Hepatocyte (in vitro differentiated cells): ENCODE data around the gene MUC5AC. TPM values are rescaled to one million over a fixed set of nuclear protein-coding genes. Genes with fewer than 3 reads are reported as not detected.
"Not testable (repeated sequence)": the region's sequence is repeated elsewhere in the genome, so short reads cannot be mapped to it uniquely, and the experiment has no call there.

Experiments used
- DNase-seq: peaks from one replicate; pipeline ENCODE4 v3.0.0-alpha.2; 2016; ENCODE audit warnings: low spot score
- H2AFZ ChIP-seq: fragments of 200-600 bp; sonication (generic); 2 replicates; pipeline ENCODE4 v1.6.0; 2016; ENCODE audit warnings: antibody characterized with exemption, mild to moderate bottlenecking
- H3K27ac ChIP-seq: fragments of 200-600 bp; sonication (generic); 2 replicates; pipeline ENCODE4 v1.5.1; 2016; ENCODE audit warnings: mild to moderate bottlenecking
- H3K27me3 ChIP-seq: fragments of 200-600 bp; sonication (generic); 2 replicates; pipeline ENCODE4 v1.6.1; 2016
- H3K36me3 ChIP-seq: fragments of 200-600 bp; sonication (generic); replicated peaks from 2 replicates; pipeline ENCODE4 v1.5.1; 2016; ENCODE audit warnings: low read depth; ENCODE audit not compliant: insufficient read depth
- H3K4me1 ChIP-seq: fragments of 200-600 bp; sonication (generic); 2 replicates; pipeline ENCODE4 v1.5.1; 2016; ENCODE audit warnings: mild to moderate bottlenecking, moderate library complexity; ENCODE audit not compliant: insufficient read depth
- H3K4me2 ChIP-seq: fragments of 200-600 bp; sonication (generic); 2 replicates; pipeline ENCODE4 v1.6.0; 2016
- H3K4me3 ChIP-seq: fragments of 200-600 bp; sonication (generic); 2 replicates; pipeline ENCODE4 v1.5.1; 2016; ENCODE audit warnings: mild to moderate bottlenecking
- H3K79me2 ChIP-seq: fragments of 200-600 bp; sonication (generic); 2 replicates; pipeline ENCODE4 v1.6.0; 2017; ENCODE audit warnings: mild to moderate bottlenecking
- H3K9me2 ChIP-seq: fragments of 200-600 bp; sonication (generic); replicated peaks from 2 replicates; pipeline ENCODE4 v1.6.0; 2017; ENCODE audit warnings: mild to moderate bottlenecking; ENCODE audit not compliant: insufficient read depth
- H3K9me3 ChIP-seq: fragments of 200-600 bp; sonication (generic); 2 replicates; pipeline ENCODE4 v1.5.1; 2016; ENCODE audit warnings: low read depth, mild to moderate bottlenecking
- H4K20me1 ChIP-seq: fragments of 200-600 bp; sonication (generic); 2 replicates; pipeline ENCODE4 v1.6.0; 2016; ENCODE audit warnings: mild to moderate bottlenecking; ENCODE audit not compliant: insufficient read depth, poor library complexity, severe bottlenecking
- CTCF ChIP-seq: fragments of 200-600 bp; sonication (generic); IDR thresholded peaks from 2 replicates; pipeline ENCODE4 v1.5.1; 2016; ENCODE audit warnings: antibody characterized with exemption, mild to moderate bottlenecking; ENCODE audit not compliant: poor library complexity
- EZH2 ChIP-seq: fragments of 200-600 bp; sonication (generic); IDR thresholded peaks from 2 replicates; pipeline ENCODE4 v1.6.1; 2016; ENCODE audit warnings: antibody characterized with exemption, mild to moderate bottlenecking, borderline replicate concordance
- EZH2phosphoT487 ChIP-seq: fragments of 200-600 bp; sonication (generic); IDR thresholded peaks from one replicate; pipeline ENCODE4 v1.6.1; 2018; ENCODE audit warnings: antibody characterized with exemption, mild to moderate bottlenecking, low read depth, moderate library complexity; ENCODE audit not compliant: unreplicated experiment, severe bottlenecking
- WGBS: methylation state at CpG from one replicate; pipeline ENCODE4 v1.1.6; 2016; ENCODE audit warnings: low lambda C conversion rate; ENCODE audit errors: missing lambda C conversion rate; 5-methylcytosine and 5-hydroxymethylcytosine counted together
- polyA plus RNA-seq: library from polyadenylated mRNA; unstranded; fragments of >200 nt; fragmentation: Nextera tagmentation; extraction: Ambion mirVana; gene quantifications from 2 replicates; pipeline ENCODE4 v1.2.1, GENCODE V29; 2016
- total RNA-seq: library from RNA; depleted of rRNA; stranded (reverse); fragments of >200 nt; gene quantifications from 2 replicates; pipeline ENCODE4 v1.2.3, GENCODE V29; 2014

MUC5AC gene
- total and polyA plus RNA-seq, 2 experiments from 2014 or later: 0.07 to 0.08 TPM

GRCh38 chr11:1153105-1153950, 4.4 kb upstream of the MUC5AC start:
- H3K4me3 ChIP-seq: no peak overlapping the region
- H2AFZ ChIP-seq: no peak overlapping the region
- H3K9me3 ChIP-seq: no peaks in the 10 kb centered on the region
- H3K27me3 ChIP-seq: no peaks in the 10 kb centered on the region
- H3K36me3 ChIP-seq: no peaks in the 10 kb centered on the region
- no peak overlapping the region for H3K4me2 ChIP-seq
- no peak for TF ChIP-seq EZH2phosphoT487
- no peak for TF ChIP-seq CTCF
- TF ChIP-seq EZH2: no peak
- peak overlapping the region; percentile 55 for H3K27ac ChIP-seq
- peak; percentile 9 for DNase-seq
- WGBS: 79% methylated on average over 16 of the region's 28 CpGs
- no peaks in the 10 kb centered on the region for H3K79me2 ChIP-seq
- H4K20me1 ChIP-seq: no peaks in the 10 kb centered on the region
- peaks cover 17% of the 10 kb centered on the region for H3K4me1 ChIP-seq
- no peaks in the 10 kb centered on the region for H3K9me2 ChIP-seq

GRCh38 chr11:1153951-1154493, 3.7 kb upstream of the MUC5AC start:
- Histone ChIP-seq H2AFZ (no peak overlapping the region), H3K27ac (peak overlapping the region; percentile 55), H3K4me2 (no peak overlapping the region), H3K9me2 (no peaks in the 10 kb centered on the region), H3K36me3 (no peaks in the 10 kb centered on the region), H3K4me3 (no peak overlapping the region), H3K27me3 (no peaks in the 10 kb centered on the region), H3K4me1 (peaks cover 17% of the 10 kb centered on the region), H3K79me2 (no peaks in the 10 kb centered on the region), H4K20me1 (no peaks in the 10 kb centered on the region), H3K9me3 (no peaks in the 10 kb centered on the region)
- DNase-seq: peak; percentile 79
- 82% methylated on average over 13 of the region's 14 CpGs for WGBS
- TF ChIP-seq EZH2: no peak
- no peak for TF ChIP-seq CTCF
- no peak for TF ChIP-seq EZH2phosphoT487

GRCh38 chr11:1154656-1155055, 3.1 kb upstream of the MUC5AC start:
- peaks cover 17% of the 10 kb centered on the region for H3K4me1 ChIP-seq
- not testable (repeated sequence) for H3K27me3 ChIP-seq
- WGBS: no CpG with 5 or more reads among the region's 3 CpGs

GRCh38 chr11:1155274-1155693, 2.5 kb upstream of the MUC5AC start:
- Histone ChIP-seq H4K20me1 (no peaks in the 10 kb centered on the region), H3K27me3 (no peaks in the 10 kb centered on the region)
- no peak for TF ChIP-seq EZH2phosphoT487
- no peak for TF ChIP-seq CTCF
- TF ChIP-seq EZH2: no peak

More at GRCh38 chr11:1154656-1155055, 3.1 kb upstream of the MUC5AC start:
- H2AFZ ChIP-seq, DNase-seq, H3K4me2 ChIP-seq, H3K27ac ChIP-seq, H3K79me2 ChIP-seq, H3K4me3 ChIP-seq, H3K9me3 ChIP-seq, H3K36me3 ChIP-seq, H4K20me1 ChIP-seq, H3K9me2 ChIP-seq: not testable (repeated sequence)

More at GRCh38 chr11:1155274-1155693, 2.5 kb upstream of the MUC5AC start:
- no peaks in the 10 kb centered on the region for H3K79me2 ChIP-seq
- no peak for DNase-seq
- no peak overlapping the region for H3K4me3 ChIP-seq
- H3K9me2 ChIP-seq: no peaks in the 10 kb centered on the region
- no peak overlapping the region for H3K27ac ChIP-seq
- no peaks in the 10 kb centered on the region for H3K36me3 ChIP-seq
- H2AFZ ChIP-seq: no peak overlapping the region
- no peaks in the 10 kb centered on the region for H3K9me3 ChIP-seq
- H3K4me2 ChIP-seq: no peak overlapping the region
- H3K4me1 ChIP-seq: peaks cover 17% of the 10 kb centered on the region
